Thyroid gland (tissue), 4 donors: Measurements from ENCODE around the gene RUVBL1. TPM values are rescaled to one million over a fixed set of nuclear protein-coding genes. Genes with fewer than 3 reads are reported as not detected.

Experiments used
- DNase-seq, 2 donors: peaks; one replicate each; pipeline ENCODE4 v3.0.0-alpha.2; 2019
- H3K27ac ChIP-seq, 3 donors: fragments of 200-600 bp; sonication (generic); 1 replicate in 2 of 3; 2 replicates in 1 of 3; pipeline ENCODE4 v1.5.1; 2016 to 2019; ENCODE audit warnings: mild to moderate bottlenecking in 1 of 3, moderate library complexity in 1 of 3
- H3K27me3 ChIP-seq: fragments of 200-600 bp; sonication (generic); one replicate; pipeline ENCODE4 v1.5.1; 2019
- H3K36me3 ChIP-seq, 2 donors: fragments of 200-600 bp; sonication (generic); one replicate each; pipeline ENCODE4 v1.5.1; 2016 to 2019
- H3K4me1 ChIP-seq, 2 donors: fragments of 200-600 bp; sonication (generic); one replicate each; pipeline ENCODE4 v1.5.1; 2017 to 2019
- H3K4me3 ChIP-seq, 3 donors: fragments of 200-600 bp; sonication (generic); replicated peaks in 1 of 3; 1 replicate in 2 of 3; 2 replicates in 1 of 3; pipeline ENCODE4 v1.5.1; 2016; ENCODE audit warnings: mild to moderate bottlenecking in 1 of 3
- H3K9me3 ChIP-seq: fragments of 200-600 bp; sonication (generic); one replicate; pipeline ENCODE4 v1.5.1; 2017
- CTCF ChIP-seq, 6 experiments: fragments of 200-600 bp in 3 of 6; fragments of 450-650 bp in 3 of 6; sonication (generic) in 3 of 6; IDR thresholded peaks; one replicate each; pipeline ENCODE4 v1.5.1; 2016 to 2019; ENCODE audit warnings: antibody characterized with exemption in 6 of 6, mild to moderate bottlenecking in 2 of 6, inconsistent platforms in 1 of 6, moderate library complexity in 1 of 6
- POLR2A ChIP-seq, 2 donors: fragments of 450-650 bp; IDR thresholded peaks; one replicate each; pipeline ENCODE4 v1.6.1; 2017; ENCODE audit warnings: antibody characterized with exemption in 2 of 2, mild to moderate bottlenecking in 2 of 2, moderate library complexity in 1 of 2
- WGBS, 2 donors: methylation state at CpG; one replicate each; pipeline ENCODE4 v1.1.5; 2017; 5-methylcytosine and 5-hydroxymethylcytosine counted together
- intact Hi-C: fragments of 100-400 bp; cut with DNase I; formaldehyde crosslinking; loops from one replicate; pipeline ENCODE4 v1.15.1; 2023
- total RNA-seq, 4 donors: library from RNA; depleted of rRNA; stranded (reverse); fragments of >200 nt; gene quantifications; one replicate each; pipeline ENCODE4 v1.2.3, GENCODE V29; 2016

RUVBL1 gene
- total RNA-seq, 4 donors from 2014 or later, result 23.4 to 44.1 (median 29.6) TPM

- no peaks in the 10 kb centered on the region for H3K27me3 ChIP-seq
- no peak overlapping the region for H3K4me3 ChIP-seq
- H3K36me3 ChIP-seq, result no peaks in the 10 kb centered on the region
- peaks cover 8 to 29% of the 10 kb centered on the region in 2 donors for H3K4me1 ChIP-seq
- 93% methylated on average over 5 of the region's 5 CpGs for WGBS, 2 donors
- no peak for DNase-seq
- no peaks in the 10 kb centered on the region for H3K9me3 ChIP-seq
- intact Hi-C loops, result loop anchor here (5.0 kb wide), 1 partner anchor 529 kb away; no protein-coding TSS in a partner anchor
- H3K27ac ChIP-seq, result no peak overlapping the region
- TF ChIP-seq POLR2A (IDR thresholded peaks at IDR 0.05) (no peak), CTCF (IDR thresholded peaks at IDR 0.05) (no peak)
Measured at GRCh38 chr3:128078322-128078721, 45.3 kb downstream of the RUVBL1 start.

GRCh38 chr3:128077665-128078064 lies 45.9 kb downstream of the RUVBL1 start:
- Histone ChIP-seq H3K4me3 (no peak overlapping the region), H3K4me1 (peaks cover 8 to 29% of the 10 kb centered on the region in 2 donors), H3K36me3 (peaks cover under 1 to 4% of the 10 kb centered on the region in 2 donors), H3K27me3 (no peaks in the 10 kb centered on the region), H3K27ac (no peak overlapping the region), H3K9me3 (no peaks in the 10 kb centered on the region)
- TF ChIP-seq CTCF (IDR thresholded peaks at IDR 0.05), result no peak
- TF ChIP-seq POLR2A (IDR thresholded peaks at IDR 0.05), result no peak
- WGBS, 2 donors, result no CpG with 5 or more reads among the region's 1 CpG
- no peak for DNase-seq
- intact Hi-C loops, result loop anchor here (5.0 kb wide), 1 partner anchor 530 kb away; no protein-coding TSS in a partner anchor

GRCh38 chr3:128077202-128077624 lies 46.4 kb downstream of the RUVBL1 start:
- Histone ChIP-seq H3K4me1 (peaks cover 8 to 29% of the 10 kb centered on the region in 2 donors), H3K27me3 (no peaks in the 10 kb centered on the region), H3K27ac (no peak overlapping the region), H3K9me3 (no peaks in the 10 kb centered on the region), H3K4me3 (peak overlapping the region in 1 of 3 donors; percentile 39), H3K36me3 (peaks cover 5 to 6% of the 10 kb centered on the region in 2 donors)
- TF ChIP-seq POLR2A (IDR thresholded peaks at IDR 0.05), result no peak
- TF ChIP-seq CTCF (IDR thresholded peaks at IDR 0.05), result no peak
- 46 to 47% methylated on average over 4 to 5 of the region's 11 CpGs for WGBS, 2 donors
- DNase-seq, result no peak
- intact Hi-C loops, result loop anchor here (5.0 kb wide), 1 partner anchor 530 kb away; no protein-coding TSS in a partner anchor

GRCh38 chr3:128076483-128077201 lies 47.0 kb downstream of the RUVBL1 start:
- TF ChIP-seq POLR2A (IDR thresholded peaks at IDR 0.05), result no peak
- TF ChIP-seq CTCF (IDR thresholded peaks at IDR 0.05), result no peak
- intact Hi-C loops, result loop anchor here (5.0 kb wide), 1 partner anchor 531 kb away; no protein-coding TSS in a partner anchor
- H3K4me1 ChIP-seq, result peaks cover 8 to 29% of the 10 kb centered on the region in 2 donors
- H3K27me3 ChIP-seq, result no peaks in the 10 kb centered on the region
- H3K36me3 ChIP-seq, result peaks cover 5 to 8% of the 10 kb centered on the region in 2 donors
- no peaks in the 10 kb centered on the region for H3K9me3 ChIP-seq
- no peak overlapping the region for H3K27ac ChIP-seq
- no peak for DNase-seq
- peak overlapping the region in 1 of 3 donors; percentile 39 for H3K4me3 ChIP-seq
- WGBS, 2 donors, result 12 to 15% methylated on average over 19 to 22 of the region's 79 CpGs
